ENCODE data around the gene MATK. TPM values are rescaled to one million over a fixed set of nuclear protein-coding genes. Genes with fewer than 3 reads are reported as not detected.

Gene MATK
- total RNA-seq, 2 donors from 2014 or later: 5.7 to 5.8 TPM

GRCh38 chr19:3826163-3826562 lies 40.0 kb upstream of the MATK start:
- TF ChIP-seq CTCF (conservative IDR thresholded peaks at IDR 0.05): no peak
- Histone ChIP-seq H3K9ac (ENCODE audit: extremely low read depth, low read length, poor library complexity, severe bottlenecking) (no peak overlapping the region), H3K27ac (ENCODE audit: low read depth, low read length) (no peak overlapping the region), H3K27me3 (ENCODE audit: control insufficient read depth, insufficient read depth, low read length, poor library complexity, severe bottlenecking) (peaks cover 5% of the 10 kb centered on the region), H3K9me3 (ENCODE audit: control insufficient read depth, low read length) (no peaks in the 10 kb centered on the region), H3K4me3 (ENCODE audit: low read length) (no peak overlapping the region), H3K36me3 (ENCODE audit: control insufficient read depth, insufficient read depth, low read length) (no peaks in the 10 kb centered on the region), H3K4me1 (ENCODE audit: control insufficient read depth, insufficient read depth, low read length) (no peaks in the 10 kb centered on the region)
- no peaks in the 10 kb centered on the region for H3K9me3 Mint-ChIP-seq
- peaks cover 14% of the 10 kb centered on the region for H3K27me3 Mint-ChIP-seq (ENCODE audit: insufficient read depth)
- no peak overlapping the region for H3K27ac Mint-ChIP-seq
- H3K4me1 Mint-ChIP-seq: no peaks in the 10 kb centered on the region
- H3K4me3 Mint-ChIP-seq: no peak overlapping the region
- 92% methylated on average over 5 to 12 of the region's 12 CpGs for WGBS, 2 experiments (ENCODE audit: insufficient coverage in 1 of 2, insufficient read length in 1 of 2)
- no peak for DNase-seq
- H3K36me3 Mint-ChIP-seq (ENCODE audit: low read depth): no peaks in the 10 kb centered on the region

- WGBS, 2 experiments (ENCODE audit: insufficient coverage in 1 of 2, insufficient read length in 1 of 2): 89% methylated on average over 14 to 32 of the region's 32 CpGs
Measured at GRCh38 chr19:3825286-3825956, 39.2 kb upstream of the MATK start.

GRCh38 chr19:3823350-3823713 lies 37.2 kb upstream of the MATK start:
- Mint-ChIP-seq H3K36me3 (ENCODE audit: low read depth) (no peaks in the 10 kb centered on the region), H3K27ac (no peak overlapping the region), H3K4me3 (no peak overlapping the region), H3K4me1 (no peaks in the 10 kb centered on the region), H3K9me3 (no peaks in the 10 kb centered on the region), H3K27me3 (ENCODE audit: insufficient read depth) (peaks cover 14% of the 10 kb centered on the region)
- 91 to 100% methylated on average over 5 to 10 of the region's 10 CpGs for WGBS, 2 experiments (ENCODE audit: insufficient coverage in 1 of 2, insufficient read length in 1 of 2)
- H3K27me3 ChIP-seq (ENCODE audit: control insufficient read depth, insufficient read depth, low read length, poor library complexity, severe bottlenecking): peaks cover 5% of the 10 kb centered on the region
- no peaks in the 10 kb centered on the region for H3K9me3 ChIP-seq (ENCODE audit: control insufficient read depth, low read length)
- no peaks in the 10 kb centered on the region for H3K4me1 ChIP-seq (ENCODE audit: control insufficient read depth, insufficient read depth, low read length)
- peak; percentile 42 for DNase-seq
- no peak overlapping the region for H3K9ac ChIP-seq (ENCODE audit: extremely low read depth, low read length, poor library complexity, severe bottlenecking)
- no peak for TF ChIP-seq CTCF (conservative IDR thresholded peaks at IDR 0.05)
- H3K27ac ChIP-seq (ENCODE audit: low read depth, low read length): no peak overlapping the region
- no peaks in the 10 kb centered on the region for H3K36me3 ChIP-seq (ENCODE audit: control insufficient read depth, insufficient read depth, low read length)
- H3K4me3 ChIP-seq (ENCODE audit: low read length): no peak overlapping the region

More at GRCh38 chr19:3825286-3825956, 39.2 kb upstream of the MATK start:
- no peak overlapping the region for H3K4me3 Mint-ChIP-seq
- no peaks in the 10 kb centered on the region for H3K9me3 ChIP-seq (ENCODE audit: control insufficient read depth, low read length)
- H3K36me3 ChIP-seq (ENCODE audit: control insufficient read depth, insufficient read depth, low read length): no peaks in the 10 kb centered on the region
- H3K27me3 ChIP-seq (ENCODE audit: control insufficient read depth, insufficient read depth, low read length, poor library complexity, severe bottlenecking): peaks cover 5% of the 10 kb centered on the region
- TF ChIP-seq CTCF (conservative IDR thresholded peaks at IDR 0.05): no peak
- DNase-seq: peak; percentile 42
- no peaks in the 10 kb centered on the region for H3K4me1 Mint-ChIP-seq
- H3K4me3 ChIP-seq (ENCODE audit: low read length): no peak overlapping the region
- no peak overlapping the region for H3K9ac ChIP-seq (ENCODE audit: extremely low read depth, low read length, poor library complexity, severe bottlenecking)
- H3K27ac ChIP-seq (ENCODE audit: low read depth, low read length): no peak overlapping the region
- no peaks in the 10 kb centered on the region for H3K36me3 Mint-ChIP-seq (ENCODE audit: low read depth)
- peaks cover 14% of the 10 kb centered on the region for H3K27me3 Mint-ChIP-seq (ENCODE audit: insufficient read depth)
- no peaks in the 10 kb centered on the region for H3K4me1 ChIP-seq (ENCODE audit: control insufficient read depth, insufficient read depth, low read length)
- H3K9me3 Mint-ChIP-seq: no peaks in the 10 kb centered on the region
- no peak overlapping the region for H3K27ac Mint-ChIP-seq
